Nephron progenitor cell (in vitro differentiated cells): ENCODE data around the gene CDY1B.
"Not testable (repeated sequence)": the region's sequence is repeated elsewhere in the genome, so short reads cannot be mapped to it uniquely, and the experiment has no call there.

Experiments
- DNase-seq: peaks from one replicate; pipeline ENCODE4 v3.0.0; 2021
- H3K27ac Mint-ChIP-seq: 2 replicates; pipeline ENCODE4 v1.8.0; 2021; ENCODE audit warnings: mild to moderate bottlenecking, moderate library complexity, mixed read lengths
- H3K27me3 Mint-ChIP-seq: 2 replicates; pipeline ENCODE4 v1.8.0; 2021; ENCODE audit warnings: mild to moderate bottlenecking, low read depth, mixed read lengths; ENCODE audit not compliant: poor library complexity
- H3K36me3 Mint-ChIP-seq: 2 replicates; pipeline ENCODE4 v1.8.0; 2021; ENCODE audit warnings: low read depth, mixed read lengths
- H3K4me1 Mint-ChIP-seq: 2 replicates; pipeline ENCODE4 v1.8.0; 2021; ENCODE audit warnings: mixed read lengths
- H3K4me3 Mint-ChIP-seq: 2 replicates; pipeline ENCODE4 v1.8.0; 2021; ENCODE audit warnings: mild to moderate bottlenecking, moderate library complexity, mixed read lengths
- H3K9me3 Mint-ChIP-seq: 2 replicates; pipeline ENCODE4 v1.8.0; 2021; ENCODE audit warnings: mild to moderate bottlenecking, moderate library complexity, mixed read lengths

Gene CDY1B

GRCh38 chrY:24047919-24048318 is at the start of gene CDY1B:
TSS of gene CDY1B (minus strand) at chrY:24048019. CDS start at chrY:24047688, 331 bp downstream.
- not testable (repeated sequence) for H3K9me3 Mint-ChIP-seq, H3K27ac Mint-ChIP-seq, DNase-seq, H3K27me3 Mint-ChIP-seq, H3K36me3 Mint-ChIP-seq, H3K4me3 Mint-ChIP-seq, H3K4me1 Mint-ChIP-seq

- H3K9me3 Mint-ChIP-seq, DNase-seq, H3K27me3 Mint-ChIP-seq, H3K4me1 Mint-ChIP-seq, H3K36me3 Mint-ChIP-seq, H3K4me3 Mint-ChIP-seq, H3K27ac Mint-ChIP-seq: not testable (repeated sequence)
These were observed 1.7 kb upstream of the CDY1B start for GRCh38 chrY:24049525-24049924.

- H3K4me3 Mint-ChIP-seq, H3K27ac Mint-ChIP-seq, H3K27me3 Mint-ChIP-seq, H3K4me1 Mint-ChIP-seq, DNase-seq, H3K36me3 Mint-ChIP-seq, H3K9me3 Mint-ChIP-seq: not testable (repeated sequence)
These were observed 4.6 kb downstream of the CDY1B start for GRCh38 chrY:24043209-24043608.

- not testable (repeated sequence) for H3K4me1 Mint-ChIP-seq, DNase-seq, H3K9me3 Mint-ChIP-seq, H3K4me3 Mint-ChIP-seq, H3K36me3 Mint-ChIP-seq, H3K27ac Mint-ChIP-seq, H3K27me3 Mint-ChIP-seq
These were observed 8.7 kb downstream of the CDY1B start for GRCh38 chrY:24039008-24039718.

GRCh38 chrY:24026212-24027103 is 21.4 kb downstream of the CDY1B start:
- H3K27ac Mint-ChIP-seq, H3K4me3 Mint-ChIP-seq, H3K36me3 Mint-ChIP-seq: not testable (repeated sequence)

More at GRCh38 chrY:24026212-24027103, 21.4 kb downstream of the CDY1B start:
- not testable (repeated sequence) for H3K27me3 Mint-ChIP-seq, H3K4me1 Mint-ChIP-seq, H3K9me3 Mint-ChIP-seq, DNase-seq
